PC-3 (cell line): Measurements from ENCODE around the gene PPARG. TPM values are rescaled to one million over a fixed set of nuclear protein-coding genes. Genes with fewer than 3 reads are reported as not detected.
A peak's percentile ranks its signal among the peaks of the same experiment; 100 is the strongest.

Experiments used
- ATAC-seq: fragments of 200-7000 bp; cut with Tn5 transposase; 2 replicates; pipeline ENCODE4 v1.9.1; 2020; ENCODE audit warnings: mild to moderate bottlenecking, moderate library complexity
- BruUV-seq: library from RNA; stranded (reverse); fragments of 400-500 nt; replicated peaks from 2 replicates; lab custom pipeline; 2021; lab: Mats Ljungman, UMichigan
- CTCF ChIA-PET: fragments of 300-600 bp; sonication (Branson Sonifier 250); formaldehyde crosslinking; loops from one replicate; lab custom pipeline; 2022; ENCODE audit warnings: antibody characterized with exemption; lab: Charles Lee
- POLR2A ChIA-PET: fragments of 300-600 bp; sonication (Branson Sonifier 250); formaldehyde crosslinking; loops from one replicate; lab custom pipeline; 2022; ENCODE audit warnings: antibody characterized with exemption; ENCODE audit not compliant: unreplicated experiment; lab: Charles Lee
- DNase-seq: peaks from one replicate; pipeline ENCODE4 v3.0.0-alpha.2; 2015
- H2AFZ ChIP-seq: fragments of 300-600 bp; sonication (generic); 2 replicates; pipeline ENCODE4 v1.6.0; 2016; ENCODE audit warnings: antibody characterized with exemption, low read length
- H3F3A ChIP-seq: fragments of 300-600 bp; sonication (generic); one replicate; pipeline ENCODE4 v1.6.0; 2017; ENCODE audit warnings: antibody characterized with exemption, low read length, control low read depth, mild to moderate bottlenecking; ENCODE audit not compliant: unreplicated experiment
- H3K27ac ChIP-seq: fragments of 300-600 bp; sonication (generic); 2 replicates; pipeline ENCODE4 v1.5.1; 2016; ENCODE audit warnings: mild to moderate bottlenecking, low read length
- H3K27me3 ChIP-seq: fragments of 300-600 bp; sonication (generic); 2 replicates; pipeline ENCODE4 v1.6.1; 2016; ENCODE audit warnings: low read length, mixed read lengths
- H3K36me3 ChIP-seq: fragments of 300-600 bp; sonication (generic); 2 replicates; pipeline ENCODE4 v1.6.1; 2016; ENCODE audit warnings: low read depth, mixed run types, low read length, mixed read lengths
- H3K4me1 ChIP-seq: fragments of 300-600 bp; sonication (generic); 2 replicates; pipeline ENCODE4 v1.5.1; 2016; ENCODE audit warnings: low read length; ENCODE audit not compliant: insufficient read depth
- H3K4me2 ChIP-seq: fragments of 300-600 bp; sonication (generic); 2 replicates; pipeline ENCODE4 v1.6.0; 2016; ENCODE audit warnings: low read length
- H3K4me3 ChIP-seq: fragments of 300-600 bp; sonication (generic); 2 replicates; pipeline ENCODE4 v1.5.1; 2016; ENCODE audit warnings: mild to moderate bottlenecking, low read length, mixed read lengths
- H3K79me2 ChIP-seq: fragments of 300-600 bp; sonication (generic); 2 replicates; pipeline ENCODE4 v1.6.1; 2017; ENCODE audit warnings: low read length, mixed read lengths
- H3K9ac ChIP-seq: fragments of 300-600 bp; sonication (generic); 2 replicates; pipeline ENCODE4 v1.6.0; 2016; ENCODE audit warnings: mild to moderate bottlenecking, low read length
- H3K9me2 ChIP-seq: fragments of 300-600 bp; sonication (generic); replicated peaks from 2 replicates; pipeline ENCODE4 v1.6.1; 2016; ENCODE audit warnings: mixed run types, low read length, mixed read lengths
- H3K9me3 ChIP-seq: fragments of 300-600 bp; sonication (generic); 2 replicates; pipeline ENCODE4 v1.6.1; 2016; ENCODE audit warnings: low read length, mixed read lengths
- H4K20me1 ChIP-seq: fragments of 300-600 bp; sonication (generic); 2 replicates; pipeline ENCODE4 v1.6.1; 2016; ENCODE audit warnings: low read length, mixed read lengths
- CTCF ChIP-seq: fragments of 300-600 bp; sonication (generic); conservative IDR thresholded peaks from 2 replicates; pipeline ENCODE4 v1.5.1; 2017; ENCODE audit warnings: antibody characterized with exemption, low read depth, mild to moderate bottlenecking, low read length
- EZH2 ChIP-seq: fragments of 300-600 bp; sonication (generic); IDR thresholded peaks from one replicate; pipeline ENCODE4 v1.6.1; 2017; ENCODE audit warnings: antibody characterized with exemption, mild to moderate bottlenecking, low read length; ENCODE audit not compliant: unreplicated experiment
- EZH2phosphoT487 ChIP-seq: fragments of 300-600 bp; sonication (generic); IDR thresholded peaks from 2 replicates; pipeline ENCODE4 v1.6.1; 2018; ENCODE audit warnings: mild to moderate bottlenecking, antibody characterized with exemption, low read length, borderline replicate concordance
- intact Hi-C: fragments of 100-400 bp; cut with micrococcal nuclease; formaldehyde crosslinking; loops from 2 replicates; pipeline ENCODE4 v1.9.0; 2023
- total RNA-seq: library from RNA; depleted of rRNA; stranded (reverse); fragments of >200 nt; gene quantifications from 2 replicates; pipeline ENCODE4 v1.2.3, GENCODE V29; 2014

Gene PPARG
- total RNA-seq, 1 experiment from 2014 or later, result 250 TPM

- no TSS peak for BruUV-seq
- ChIA-PET POLR2A (no interaction called here), CTCF (no interaction called here)
- no peaks in the 10 kb centered on the region for H3K9me3 ChIP-seq
- H3F3A ChIP-seq, result peaks cover 4% of the 10 kb centered on the region
- no peaks in the 10 kb centered on the region for H3K27me3 ChIP-seq
- TF ChIP-seq EZH2phosphoT487 (no peak), CTCF (no peak), EZH2 (no peak)
- H3K79me2 ChIP-seq, result no peaks in the 10 kb centered on the region
- H3K9ac ChIP-seq, result peak overlapping the region; percentile 68
- peak overlapping the region; percentile 11; the same call in 1 of the 2 replicates for H2AFZ ChIP-seq
- DNase-seq (peak; percentile 92), ATAC-seq (peak; percentile 89)
- H3K4me3 ChIP-seq, result no peak overlapping the region
- peak overlapping the region; percentile 97 for H3K27ac ChIP-seq
- H3K36me3 ChIP-seq, result no peaks in the 10 kb centered on the region
- intact Hi-C loops, result loop anchor here (1.0 kb wide), 2 partner anchors 8 to 17 kb away; no protein-coding TSS in a partner anchor
- H4K20me1 ChIP-seq, result no peaks in the 10 kb centered on the region
- no peaks in the 10 kb centered on the region for H3K9me2 ChIP-seq
- peaks cover 32% of the 10 kb centered on the region for H3K4me1 ChIP-seq
- peak overlapping the region; percentile 20 for H3K4me2 ChIP-seq
These were observed 173.5 kb downstream of the PPARG start for GRCh38 chr3:12462159-12462947.

- peak overlapping the region; percentile 97 for H3K27ac ChIP-seq
- POLR2A ChIA-PET, result no interaction called here
- no peaks in the 10 kb centered on the region for H4K20me1 ChIP-seq
- peak overlapping the region; percentile 10; the same call in 1 of the 2 replicates for H3K9ac ChIP-seq
- H3K4me3 ChIP-seq, result no peak overlapping the region
- no peaks in the 10 kb centered on the region for H3K36me3 ChIP-seq
- H2AFZ ChIP-seq, result no peak overlapping the region
- intact Hi-C loops, result no loop called here
- peaks cover 4% of the 10 kb centered on the region for H3F3A ChIP-seq
- no peak for TF ChIP-seq EZH2
- TF ChIP-seq EZH2phosphoT487, result no peak
- TF ChIP-seq CTCF, result no peak
- no peaks in the 10 kb centered on the region for H3K27me3 ChIP-seq
- no peaks in the 10 kb centered on the region for H3K9me3 ChIP-seq
- no TSS peak for BruUV-seq
- peaks cover 32% of the 10 kb centered on the region for H3K4me1 ChIP-seq
- no peaks in the 10 kb centered on the region for H3K79me2 ChIP-seq
- no peak overlapping the region for H3K4me2 ChIP-seq
- DNase-seq (no peak), ATAC-seq (no peak)
- H3K9me2 ChIP-seq, result no peaks in the 10 kb centered on the region
- CTCF ChIA-PET, result no interaction called here
These were observed 174.8 kb downstream of the PPARG start for GRCh38 chr3:12463686-12464085.

GRCh38 chr3:12464181-12464580 is 175.3 kb downstream of the PPARG start:
- H3K79me2 ChIP-seq, result no peaks in the 10 kb centered on the region
- intact Hi-C loops, result no loop called here
- H3K9me2 ChIP-seq, result no peaks in the 10 kb centered on the region
- H3K27ac ChIP-seq, result peak overlapping the region; percentile 97
- ChIA-PET POLR2A (no interaction called here), CTCF (no interaction called here)
- no peaks in the 10 kb centered on the region for H3K27me3 ChIP-seq
- H3K9ac ChIP-seq, result no peak overlapping the region
- no peak for DNase-seq
- H3K4me2 ChIP-seq, result no peak overlapping the region
- no peak overlapping the region for H3K4me3 ChIP-seq
- BruUV-seq, result no TSS peak
- no peaks in the 10 kb centered on the region for H4K20me1 ChIP-seq
- no peak overlapping the region for H2AFZ ChIP-seq
- H3K4me1 ChIP-seq, result peaks cover 32% of the 10 kb centered on the region
- no peaks in the 10 kb centered on the region for H3K36me3 ChIP-seq
- TF ChIP-seq CTCF, result no peak
- no peak for TF ChIP-seq EZH2phosphoT487
- TF ChIP-seq EZH2, result no peak
- ATAC-seq, result no peak
- peaks cover 4% of the 10 kb centered on the region for H3F3A ChIP-seq
- H3K9me3 ChIP-seq, result no peaks in the 10 kb centered on the region
